ENCODE results near the gene DTX1.
"Not testable (repeated sequence)": the region's sequence is repeated elsewhere in the genome, so short reads cannot be mapped to it uniquely, and the experiment has no call there.

The DTX1 gene

DNA sequence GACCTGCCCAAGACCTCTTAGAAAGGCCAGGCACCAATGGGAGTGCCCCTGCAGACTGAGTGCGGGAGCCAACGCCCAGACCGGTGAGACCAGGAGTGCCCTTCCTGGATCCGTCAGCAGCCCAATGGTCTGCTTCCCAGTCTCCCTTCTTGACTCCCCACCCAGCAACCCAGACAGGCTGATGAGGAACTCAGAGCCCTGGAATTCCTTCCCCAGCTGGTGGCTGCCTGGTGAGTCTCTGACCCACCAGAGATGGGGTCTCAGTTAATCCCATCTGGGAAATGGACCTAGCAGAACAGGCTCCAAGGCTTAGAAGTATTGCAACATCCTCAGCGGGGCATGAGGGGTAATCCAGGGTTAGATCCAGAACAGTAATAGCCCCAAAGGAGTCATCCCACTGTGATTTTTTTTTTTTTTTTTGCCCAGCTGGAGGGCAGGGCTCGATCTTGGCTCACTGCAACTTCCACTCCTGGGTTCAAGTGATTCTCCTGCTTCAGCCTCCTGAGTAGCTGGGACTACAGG, 80.5 kb downstream of the DTX1 start:
- DNase-seq (ENCODE audit: low read depth) = no peak

DNA sequence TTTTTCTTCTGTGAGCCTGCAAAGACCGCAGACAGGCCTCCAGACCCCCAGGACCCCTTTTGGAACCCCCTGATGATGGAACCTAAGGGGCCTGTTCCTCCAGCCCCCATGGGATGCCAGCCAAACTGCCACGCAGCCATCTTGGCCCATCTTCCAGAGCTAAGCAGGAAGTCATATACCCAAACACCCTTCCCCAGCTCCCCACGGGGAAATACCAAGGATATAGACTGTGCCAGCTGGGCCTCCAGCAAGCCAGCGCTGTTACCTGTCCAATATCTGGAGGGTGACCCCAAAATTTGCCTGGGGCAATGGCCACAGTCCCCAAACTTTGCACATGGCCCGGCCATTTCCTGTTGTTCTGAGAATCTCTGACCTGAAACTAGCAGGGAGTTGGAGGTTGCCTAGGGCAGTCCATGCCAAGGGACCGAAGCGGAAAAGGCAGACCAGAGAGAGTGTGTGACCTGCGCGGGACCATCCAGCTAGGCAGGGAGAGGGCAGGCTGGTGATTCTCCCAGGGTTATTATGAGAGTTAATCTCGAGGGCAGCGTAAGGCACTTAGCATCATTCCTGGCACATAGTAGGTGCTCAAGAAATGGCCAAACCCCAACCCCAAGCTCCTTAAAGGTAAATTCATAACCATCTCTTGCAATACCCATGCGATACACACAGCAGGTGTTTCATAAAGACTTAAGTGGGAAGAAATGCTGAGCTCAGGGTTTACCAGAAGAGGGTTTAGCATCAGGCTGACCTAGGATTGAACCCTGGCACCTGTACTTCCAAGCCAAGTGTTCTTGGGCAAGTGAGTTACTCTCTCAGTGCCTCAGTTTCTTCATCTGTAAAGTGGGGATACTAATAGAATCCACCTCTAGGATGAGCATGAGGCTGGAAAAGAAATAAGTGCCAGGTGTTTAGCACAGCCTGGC, 81.6 kb downstream of the DTX1 start:
- DNase-seq (ENCODE audit: low read depth) = no peak

DNA sequence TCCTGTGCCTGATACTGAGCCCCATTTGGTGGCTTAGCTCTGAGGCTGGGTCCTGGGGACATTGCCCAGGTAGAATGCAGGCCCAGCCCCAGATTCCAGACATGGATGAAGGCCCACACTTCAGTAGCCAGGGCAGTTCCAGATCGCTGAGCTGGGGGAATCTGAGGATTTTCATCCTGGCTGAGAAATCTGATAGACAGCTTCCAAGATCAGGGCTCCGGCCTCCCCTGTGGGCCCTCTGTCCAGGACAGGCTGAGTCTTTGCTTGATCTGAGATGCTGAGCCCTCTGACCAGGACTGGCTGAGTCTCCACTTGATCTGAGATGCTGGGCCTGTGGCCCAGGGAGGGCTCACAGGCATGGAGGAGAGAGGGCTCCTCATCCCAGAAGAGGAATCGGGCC, 82.3 kb downstream of the DTX1 start:
- DNase-seq (ENCODE audit: low read depth) = no peak

GRCh38 chr12:113140706-113141105, 84.2 kb downstream of the DTX1 start:
- no peak for DNase-seq (ENCODE audit: low read depth)

DNA sequence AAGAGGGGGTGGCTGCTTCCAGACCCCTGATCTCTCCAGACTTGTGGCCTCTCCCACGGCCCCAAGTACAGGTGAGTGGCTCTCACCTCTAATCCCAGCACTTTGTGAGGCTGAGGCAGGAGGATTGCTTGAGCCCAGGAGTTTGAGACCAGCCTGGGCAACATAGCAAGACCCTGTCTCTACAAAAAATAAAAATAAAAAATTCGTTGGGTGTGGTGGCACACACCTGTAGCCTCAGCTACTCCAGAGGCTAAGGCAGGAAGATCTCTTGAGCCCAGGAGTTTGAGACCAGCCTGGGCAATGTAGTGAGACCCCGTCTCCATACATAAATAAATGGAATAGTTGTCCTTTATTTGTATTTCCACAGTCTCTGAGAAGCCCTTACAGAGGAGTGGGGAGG, 85.2 kb downstream of the DTX1 start:
- DNase-seq (ENCODE audit: low read depth) = not testable (repeated sequence)

GRCh38 chr12:113142173-113142885, 85.8 kb downstream of the DTX1 start:
- DNase-seq (ENCODE audit: low read depth) = no peak

DNA sequence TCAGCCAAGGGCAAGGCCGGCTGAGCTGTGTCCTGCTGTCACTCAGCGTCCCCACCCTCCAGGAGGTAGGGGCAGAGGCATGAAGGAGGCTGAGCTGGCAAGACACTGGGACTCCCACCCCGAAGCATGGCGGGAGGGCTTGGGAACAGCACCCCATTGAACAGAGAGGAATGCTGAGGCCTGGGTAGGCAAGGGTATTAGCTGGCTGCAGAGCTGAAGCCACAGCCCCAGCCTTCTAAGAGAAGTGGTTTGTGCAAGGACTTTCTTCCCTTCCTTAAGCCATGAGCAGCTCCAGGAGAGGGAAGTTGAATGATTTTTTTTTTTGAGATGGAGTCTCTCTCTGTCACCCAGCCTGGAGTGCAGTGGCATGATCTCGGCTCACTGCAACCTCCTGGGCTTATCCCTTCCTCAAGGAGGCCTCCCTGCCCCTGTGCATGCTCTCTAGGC, 86.4 kb downstream of the DTX1 start:
- DNase-seq (ENCODE audit: low read depth) = no peak

DNA sequence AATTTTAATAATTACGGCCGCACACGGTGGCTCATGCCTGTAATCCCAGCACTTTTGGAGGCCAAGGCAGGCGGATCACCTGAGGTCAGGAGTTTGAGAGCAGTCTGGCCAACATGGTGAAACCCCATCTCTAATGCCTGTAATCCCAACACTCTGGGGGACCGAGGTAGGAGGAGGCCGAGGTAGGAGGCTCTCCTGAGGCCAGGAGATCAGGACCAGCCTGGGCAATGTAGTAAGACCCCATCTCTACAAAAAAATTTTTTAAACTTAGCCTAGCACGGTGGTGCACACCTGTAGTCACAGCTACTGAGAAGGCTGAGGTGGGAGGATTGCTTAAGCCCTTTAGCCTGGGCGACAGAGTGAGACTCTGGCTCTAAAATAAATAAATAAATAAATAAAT, 87.4 kb downstream of the DTX1 start:
- DNase-seq (ENCODE audit: low read depth) = no peak

DNA sequence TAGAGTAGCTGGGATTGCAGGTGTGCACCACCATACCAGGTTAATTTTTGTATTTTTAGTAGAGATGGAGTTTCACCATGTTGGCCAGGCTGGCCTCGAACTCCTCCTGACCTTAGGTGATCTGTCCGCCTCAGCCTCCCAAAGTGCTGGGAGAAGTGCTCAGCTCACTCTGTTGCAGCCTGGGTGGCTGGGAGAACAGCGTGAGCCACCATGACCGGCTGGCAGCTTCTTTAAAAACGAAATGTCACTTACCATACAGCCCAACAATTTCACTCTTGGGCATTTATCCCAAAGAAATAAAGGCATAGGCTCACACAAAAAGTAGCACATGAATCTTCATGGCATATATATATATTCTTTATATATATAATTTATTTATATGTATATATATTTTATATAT, 88.3 kb downstream of the DTX1 start:
- no peak for DNase-seq (ENCODE audit: low read depth)

DNA sequence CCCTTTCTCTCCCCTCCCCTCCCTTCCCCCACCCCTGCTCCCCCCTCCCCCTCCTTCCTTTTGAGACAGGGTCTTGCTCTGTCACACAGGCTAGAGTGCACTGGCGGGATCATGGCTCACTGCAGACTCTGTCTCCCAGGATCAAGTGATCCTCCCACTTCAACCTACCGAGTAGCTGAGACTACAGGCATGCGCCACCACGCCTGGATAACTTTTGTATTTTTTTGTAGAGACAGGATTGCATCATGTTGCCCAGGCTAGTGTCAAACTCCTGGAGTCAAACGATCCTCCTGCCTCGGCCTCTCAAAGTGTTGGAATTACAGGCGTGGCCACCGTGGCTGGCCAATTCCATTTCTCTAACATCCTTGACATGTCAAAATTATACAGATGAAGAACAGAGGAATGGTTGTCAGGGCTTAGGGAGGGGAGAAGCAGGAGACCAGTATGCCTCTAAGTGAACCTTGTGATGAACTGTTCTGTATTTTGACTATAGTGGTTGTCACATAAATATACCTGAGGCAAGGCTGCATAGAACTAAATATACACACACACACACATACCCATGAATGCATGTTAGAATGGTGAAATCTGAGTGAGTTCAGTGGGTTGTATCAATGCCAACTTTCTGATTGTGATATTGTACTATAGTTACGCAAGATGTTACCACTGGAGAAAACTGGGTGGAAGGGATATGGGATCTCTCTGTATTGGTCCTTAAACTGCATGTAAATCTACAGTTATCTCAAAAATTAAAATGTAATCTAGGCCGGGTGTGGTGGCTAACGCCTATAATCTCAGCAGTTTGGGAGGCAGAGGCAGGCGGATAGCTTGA, 89.4 kb downstream of the DTX1 start:
- DNase-seq (ENCODE audit: low read depth) = no peak

DNA sequence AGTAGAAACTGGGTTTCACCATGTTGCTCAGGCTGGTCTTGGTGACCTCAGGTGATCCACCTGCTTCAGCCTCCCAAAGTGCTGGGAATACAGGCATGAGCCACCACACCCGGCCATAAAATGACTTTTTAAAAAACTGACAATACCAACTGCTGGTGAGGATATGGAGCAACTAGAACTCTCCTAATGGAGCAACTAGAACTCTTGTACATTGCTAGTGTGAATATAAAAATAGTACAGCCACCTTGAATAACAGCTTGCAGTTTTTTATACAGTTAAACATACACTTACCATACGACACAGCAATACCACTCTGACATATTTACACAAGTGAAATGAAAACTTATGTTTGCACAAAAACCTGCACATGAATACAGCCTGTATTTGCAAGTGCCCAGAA, 90.5 kb downstream of the DTX1 start:
- DNase-seq (ENCODE audit: low read depth) = no peak

Measured in activated gamma-delta T cell treated with anti-CD3 and anti-CD28 coated beads, Interleukin-2, amount 50 U/mL, for 16 hours (primary cell).